Stromal cell of bone marrow (primary cell): ENCODE results near the gene VPS26B.
"Not testable (repeated sequence)": the region's sequence is repeated elsewhere in the genome, so short reads cannot be mapped to it uniquely, and the experiment has no call there.

ENCODE experiments used
- DNase-seq: peaks from one replicate; pipeline ENCODE4 v3.0.0-alpha.2; 2012; ENCODE audit warnings: low read depth

The VPS26B gene

DNA sequence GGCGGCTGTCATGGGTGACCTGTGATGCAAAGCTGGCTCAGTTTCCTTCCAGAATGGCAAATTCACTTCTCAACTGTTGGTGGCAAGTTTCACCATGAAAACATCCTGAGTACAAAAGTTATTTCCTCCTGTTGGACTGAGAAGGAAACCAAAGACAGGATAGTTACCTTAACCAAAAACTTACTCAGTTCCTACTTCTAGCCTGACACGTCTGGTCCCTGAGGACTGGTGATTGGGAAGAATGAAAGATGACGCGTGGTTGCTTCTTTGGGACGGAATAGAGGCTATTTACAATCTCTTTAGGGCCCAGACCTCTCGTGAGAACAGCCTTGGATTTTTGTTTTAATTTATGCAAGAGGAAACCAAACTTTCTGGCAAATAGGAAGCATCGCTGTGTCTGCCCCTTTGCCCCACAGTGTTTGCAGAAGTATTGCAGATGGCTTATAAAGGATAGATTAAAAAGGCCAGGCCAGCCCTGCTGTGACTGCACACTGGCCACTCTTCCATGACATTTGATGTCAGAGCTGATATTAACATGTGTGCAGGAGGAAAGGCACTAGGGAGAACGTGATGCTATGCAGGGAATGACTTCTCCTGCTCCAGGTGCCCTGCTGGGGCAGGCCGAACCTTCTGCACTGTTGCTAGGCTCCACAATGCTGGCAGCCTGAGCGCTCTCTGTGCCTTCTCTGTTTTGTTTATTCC lies 7.6 kb downstream of the VPS26B start:
- DNase-seq, result no peak

DNA sequence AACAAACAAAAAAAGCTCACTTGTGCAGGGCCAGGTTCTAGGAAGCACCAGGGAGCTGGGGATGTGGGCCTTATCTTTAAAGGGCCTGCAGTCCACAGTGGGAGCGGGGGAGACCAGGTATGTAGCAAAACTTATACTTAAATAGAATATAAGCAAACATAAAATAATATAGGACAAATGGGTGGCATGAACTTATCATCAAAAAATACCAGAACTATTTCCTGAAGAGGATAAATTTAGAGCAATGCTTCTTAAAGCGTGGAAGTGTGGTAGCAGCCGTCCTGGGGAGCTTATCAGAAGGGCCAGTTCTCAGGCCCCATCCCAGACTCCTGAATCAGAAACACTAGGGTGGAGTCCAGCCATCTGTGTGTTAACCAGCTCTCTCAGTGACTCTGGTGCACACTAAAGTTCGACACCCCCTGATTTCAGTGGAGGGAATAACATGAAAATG lies 9.3 kb downstream of the VPS26B start:
- no peak for DNase-seq

DNA sequence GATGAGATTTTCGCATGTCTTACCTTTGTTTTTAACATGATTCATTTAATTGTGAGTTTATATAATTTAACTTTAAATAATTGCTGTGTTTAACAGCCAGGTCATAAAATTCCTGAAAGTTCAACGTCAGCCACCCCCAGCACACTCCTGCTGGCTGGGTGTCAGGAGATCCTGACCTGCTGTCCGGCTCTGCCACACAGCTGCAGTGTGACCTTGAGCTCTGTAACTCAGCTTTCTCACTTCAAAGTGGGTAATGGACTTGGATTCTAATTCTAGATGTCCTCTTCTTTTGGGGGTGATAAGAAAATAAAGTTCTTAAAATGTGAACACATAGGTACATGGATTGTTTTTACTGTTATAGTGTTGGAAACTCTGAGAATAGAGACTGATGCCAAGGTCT lies 10.9 kb downstream of the VPS26B start:
- DNase-seq, result no peak

DNA sequence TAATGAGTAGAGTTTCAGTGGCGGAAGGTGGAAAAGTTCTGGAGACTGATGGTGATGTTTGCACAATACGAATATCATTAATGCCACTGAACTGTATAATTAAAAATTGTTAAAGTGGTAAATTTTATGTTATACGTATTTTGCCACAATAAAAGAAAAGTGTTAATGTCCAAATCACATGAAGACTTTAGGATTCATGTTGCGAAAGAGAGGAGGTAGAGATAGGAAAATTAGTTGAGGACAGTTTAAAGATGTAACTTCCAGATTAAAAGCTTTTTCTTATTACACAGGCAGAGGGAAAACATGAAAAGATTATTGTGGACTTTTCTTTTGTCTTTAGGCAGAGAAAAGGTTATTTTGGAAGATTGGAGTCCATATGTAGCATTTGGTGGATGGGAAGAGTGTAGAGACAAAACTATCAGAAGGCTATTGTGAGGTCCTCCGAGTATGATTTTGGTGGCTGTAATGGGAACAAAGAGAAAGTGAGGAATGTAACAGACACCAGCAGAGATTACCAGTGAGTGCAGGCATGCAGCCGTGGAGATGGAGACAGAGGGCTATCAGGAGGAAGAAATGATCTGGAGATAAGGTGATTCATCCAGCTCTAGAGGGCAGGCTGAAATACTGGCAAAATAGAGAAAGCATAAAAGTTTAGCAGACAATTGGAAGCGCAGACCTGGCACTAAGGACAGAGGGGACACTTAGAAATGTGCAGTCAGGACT lies 12.5 kb downstream of the VPS26B start:
- no peak for DNase-seq

DNA sequence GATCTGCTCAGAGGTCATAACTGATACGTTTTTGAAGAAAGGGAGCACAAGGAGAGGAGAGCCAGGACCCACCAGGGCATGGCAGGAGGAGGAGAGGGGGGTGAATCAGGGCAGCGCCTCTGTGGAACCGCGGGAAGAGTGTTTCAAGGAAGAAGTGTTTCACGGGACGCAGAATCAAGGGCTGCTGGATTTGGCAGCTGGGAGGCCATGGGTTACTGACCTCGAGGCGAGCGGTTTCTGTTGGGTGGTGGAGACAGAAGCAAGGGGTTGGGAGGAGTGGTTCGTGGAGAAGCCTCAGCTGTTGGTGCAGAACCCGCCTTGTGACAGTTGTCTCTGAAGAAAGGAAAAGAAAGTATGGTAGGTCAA lies 13.1 kb downstream of the VPS26B start:
- no peak for DNase-seq

DNA sequence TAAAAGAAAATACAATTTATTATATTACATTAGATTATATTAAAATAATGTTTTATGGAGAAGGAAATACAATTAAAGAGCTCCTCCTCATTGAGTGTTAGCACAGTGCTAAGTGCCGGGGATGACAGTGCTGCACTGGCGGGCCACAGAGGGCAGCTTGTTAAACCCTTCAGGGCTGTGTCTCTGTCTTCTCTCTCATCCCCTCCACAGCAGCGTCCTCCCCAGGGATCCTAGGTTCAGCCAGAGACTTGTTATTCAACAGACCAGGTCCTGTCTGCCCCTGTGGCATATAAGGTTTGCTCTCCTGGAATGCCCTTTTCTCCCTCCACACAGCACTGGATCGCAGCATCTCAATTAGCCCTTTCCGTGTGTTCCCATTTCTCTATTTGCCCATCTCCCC lies 14.5 kb downstream of the VPS26B start:
- DNase-seq, result no peak

DNA sequence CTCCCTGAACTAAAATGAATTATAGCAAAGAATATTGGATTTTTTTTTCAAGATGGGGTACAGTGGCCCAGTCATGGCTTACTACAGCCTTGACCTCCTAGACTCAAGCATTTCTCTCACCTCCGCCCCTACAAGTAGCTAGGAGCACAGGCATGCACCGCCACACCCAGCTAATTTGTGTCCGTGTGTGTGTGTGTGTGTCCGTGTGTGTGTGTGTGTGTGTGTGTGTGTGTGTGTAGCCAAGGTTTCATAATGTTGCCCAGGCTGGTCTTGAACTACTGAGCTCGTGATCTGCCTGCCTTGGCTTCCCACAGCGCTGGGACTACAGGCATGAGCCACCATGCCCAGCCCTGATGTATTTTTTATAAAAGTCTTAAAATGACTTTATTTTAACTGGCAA lies 16.1 kb downstream of the VPS26B start:
- no peak for DNase-seq

DNA sequence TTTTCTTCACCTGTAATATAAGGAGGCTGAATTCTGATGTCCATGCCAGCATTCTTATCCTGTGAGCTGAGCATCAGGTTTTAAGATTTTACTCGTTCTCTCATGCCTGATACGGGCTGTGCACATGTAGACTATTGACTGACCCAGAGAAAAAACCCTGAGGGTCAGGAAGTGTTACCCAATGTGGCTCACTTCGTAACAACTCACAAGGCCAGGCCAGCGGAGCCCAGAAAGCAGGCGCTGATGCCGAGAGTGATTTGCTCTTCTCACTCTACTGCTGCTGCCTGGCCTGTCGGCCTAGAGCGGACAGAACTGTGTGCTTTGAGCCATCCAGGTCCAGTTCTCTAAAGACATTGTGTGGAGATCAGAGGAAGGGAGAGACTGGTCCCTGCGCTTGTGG lies 17.9 kb downstream of the VPS26B start:
- DNase-seq, result no peak

DNA sequence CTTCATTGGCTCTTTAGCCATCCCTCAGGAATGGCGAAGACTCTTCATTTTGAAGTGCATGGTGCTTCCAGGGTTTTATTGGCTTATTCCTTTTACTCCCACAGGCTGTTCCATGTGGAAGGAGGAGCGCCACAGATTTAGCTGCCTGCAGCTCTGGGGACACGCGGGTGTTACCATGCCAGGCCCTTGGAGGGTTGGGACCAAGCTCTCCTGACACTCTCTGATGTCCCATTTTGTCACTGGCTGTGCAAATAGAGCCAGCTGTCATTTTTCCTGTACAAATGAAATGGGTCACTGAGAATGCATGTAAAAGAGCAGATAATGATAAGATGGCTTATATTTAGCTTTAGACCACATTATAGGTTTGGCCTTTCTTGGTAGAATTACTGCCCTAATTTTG lies 19.4 kb downstream of the VPS26B start:
- DNase-seq, result no peak

GRCh38 chr11:134244593-134244992 lies 20.1 kb downstream of the VPS26B start:
- no peak for DNase-seq

DNA sequence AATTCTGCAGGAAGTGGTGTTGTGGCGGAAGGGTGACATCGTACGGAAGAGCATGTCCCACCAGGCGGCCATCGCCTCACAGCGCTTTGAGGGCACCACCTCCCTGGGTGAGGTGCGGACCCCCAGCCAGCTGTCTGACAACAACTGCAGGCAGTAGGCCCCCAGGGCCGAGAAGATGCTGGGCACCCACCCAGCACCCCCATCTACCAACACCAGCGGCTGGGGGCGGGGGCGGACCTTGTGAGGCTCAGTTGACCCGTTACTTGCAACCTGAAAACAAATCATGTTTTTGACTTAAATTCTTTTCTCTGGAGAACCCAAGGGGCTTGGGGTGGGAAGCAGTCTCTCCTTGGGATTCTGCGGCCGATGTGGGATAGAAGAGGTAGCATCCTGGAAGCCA lies 21.0 kb downstream of the VPS26B start:
- no peak for DNase-seq

- no peak for DNase-seq
Observed at GRCh38 chr11:134246100-134246499, 21.6 kb downstream of the VPS26B start.

DNA sequence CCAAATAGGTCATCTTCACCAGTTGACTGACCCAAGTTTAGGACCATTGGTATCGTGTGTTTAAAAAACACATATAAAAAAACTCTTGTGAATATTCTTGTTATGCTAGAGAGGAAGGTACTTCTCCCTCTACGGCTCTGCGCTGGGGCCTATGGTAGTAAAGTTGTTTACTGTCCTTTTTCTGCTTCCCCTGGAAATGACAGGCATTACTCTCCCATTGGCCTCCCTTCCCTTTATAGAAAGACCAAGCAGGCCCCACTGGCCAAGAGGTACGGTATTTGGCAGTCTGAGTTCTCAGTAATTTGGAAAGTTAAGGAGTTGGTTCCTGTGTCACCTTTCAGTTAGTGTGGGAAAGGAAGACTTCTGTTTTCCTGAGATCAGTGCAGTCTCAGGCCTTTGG lies 22.2 kb downstream of the VPS26B start:
- DNase-seq, result no peak

- no peak for DNase-seq
Observed at GRCh38 chr11:134248910-134249480, 24.5 kb downstream of the VPS26B start.

- DNase-seq, result no peak
Observed at GRCh38 chr11:134250246-134250645, 25.8 kb downstream of the VPS26B start.

GRCh38 chr11:134250675-134251074 lies 26.2 kb downstream of the VPS26B start:
- no peak for DNase-seq

DNA sequence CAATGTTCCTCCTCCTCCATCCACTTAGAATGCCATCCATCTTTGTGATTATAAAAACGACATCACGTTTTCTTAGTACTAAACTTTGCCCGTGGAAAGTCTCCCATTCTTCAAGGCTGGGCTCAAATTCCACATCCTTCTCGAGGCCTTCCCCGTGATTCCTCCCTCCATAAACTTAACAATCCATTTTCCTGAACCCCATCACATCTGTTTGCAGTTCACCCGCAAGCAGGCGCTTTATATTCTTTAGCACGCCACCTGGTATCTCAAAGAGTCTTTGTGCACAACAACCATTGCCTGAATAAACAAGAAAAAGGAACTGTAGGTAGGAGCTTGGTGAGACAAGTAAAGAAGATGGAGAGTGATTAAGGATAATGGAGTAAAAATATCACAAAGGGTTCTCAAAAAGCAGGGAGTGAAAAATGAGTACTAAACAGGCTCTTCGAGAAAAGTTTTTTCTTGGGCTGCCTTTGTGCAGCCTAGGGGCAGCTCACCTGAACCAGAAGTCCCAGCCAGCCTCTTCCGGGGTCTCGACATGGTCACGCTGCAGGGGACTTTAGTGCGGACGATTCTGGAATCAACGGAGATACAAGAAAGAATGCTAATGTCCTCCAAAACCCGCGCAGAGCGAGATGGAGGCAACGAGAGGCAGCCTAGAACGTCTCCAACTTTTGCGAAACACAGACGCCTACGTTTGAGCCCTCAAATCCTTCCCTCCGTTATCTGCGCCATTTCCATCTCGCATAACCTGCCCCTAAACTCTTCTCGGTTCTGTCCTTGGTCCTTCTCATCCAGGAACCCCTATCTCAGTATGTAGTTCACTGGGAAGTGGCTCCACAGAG lies 28.1 kb downstream of the VPS26B start:
- peak; percentile 22 for DNase-seq

GRCh38 chr11:134253188-134253993 lies 28.9 kb downstream of the VPS26B start, which contains the start of the genes ACAD8 and THYN1:
Gene ACAD8 (plus strand): TSS chr11:134253568. CDS start chr11:134253601, 33 bp downstream.
Gene THYN1 (minus strand): TSS chr11:134253352. CDS start chr11:134252882, 470 bp downstream.
- DNase-seq, result peak; percentile 94

- no peak for DNase-seq
Observed at GRCh38 chr11:134254433-134255183, 30.1 kb downstream of the VPS26B start.

- DNase-seq, result not testable (repeated sequence)
Observed at GRCh38 chr11:134255184-134255561, 30.7 kb downstream of the VPS26B start.

- DNase-seq, result no peak
Observed at GRCh38 chr11:134257101-134257500, 32.6 kb downstream of the VPS26B start.
